ENCODE data around the gene IGFBPL1.
"Not testable (repeated sequence)": the region's sequence is repeated elsewhere in the genome, so short reads cannot be mapped to it uniquely, and the experiment has no call there.

Gene IGFBPL1

GRCh38 chr9:38423973-38424843, at the start of gene IGFBPL1:
IGFBPL1 (minus strand) TSS chr9:38424454; CDS start chr9:38424424, 30 bp downstream.
- DNase-seq (ENCODE audit: insufficient read length, low spot score) (peak; percentile 77), FAIRE-seq (no peak)
- no peak for TF ChIP-seq CTCF (IDR thresholded peaks at IDR 0.05; ENCODE audit: insufficient read depth, missing control alignments)

GRCh38 chr9:38472583-38473249, 48.5 kb upstream of the IGFBPL1 start:
- DNase-seq (ENCODE audit: insufficient read length, low spot score); FAIRE-seq: not testable (repeated sequence)

GRCh38 chr9:38467404-38467803, 43.1 kb upstream of the IGFBPL1 start:
- DNase-seq (ENCODE audit: insufficient read length, low spot score) (no peak), FAIRE-seq (no peak)
- no peak for TF ChIP-seq CTCF (IDR thresholded peaks at IDR 0.05; ENCODE audit: insufficient read depth, missing control alignments)

- no peak for FAIRE-seq
- no peak for DNase-seq (ENCODE audit: insufficient read length, low spot score)
- TF ChIP-seq CTCF (IDR thresholded peaks at IDR 0.05; ENCODE audit: insufficient read depth, missing control alignments), result no peak
Measured at GRCh38 chr9:38453835-38454234, 29.6 kb upstream of the IGFBPL1 start.

GRCh38 chr9:38451162-38451561, 26.9 kb upstream of the IGFBPL1 start:
- no peak for FAIRE-seq
- TF ChIP-seq CTCF (IDR thresholded peaks at IDR 0.05; ENCODE audit: insufficient read depth, missing control alignments), result no peak
- DNase-seq (ENCODE audit: insufficient read length, low spot score), result no peak

- no peak for DNase-seq (ENCODE audit: insufficient read length, low spot score)
- TF ChIP-seq CTCF (IDR thresholded peaks at IDR 0.05; ENCODE audit: insufficient read depth, missing control alignments), result no peak
- FAIRE-seq, result no peak
Measured at GRCh38 chr9:38447703-38448102, 23.4 kb upstream of the IGFBPL1 start.

GRCh38 chr9:38445154-38446043, 21.1 kb upstream of the IGFBPL1 start:
- FAIRE-seq, result no peak
- no peak for DNase-seq (ENCODE audit: insufficient read length, low spot score)
- no peak for TF ChIP-seq CTCF (IDR thresholded peaks at IDR 0.05; ENCODE audit: insufficient read depth, missing control alignments)
